MM.1S (cell line): ENCODE results near the gene FLYWCH1.

ENCODE experiments used
- DNase-seq: peaks from one replicate; pipeline ENCODE4 v3.0.0-alpha.2; 2015
- H2AFZ ChIP-seq: fragments of 300-600 bp; sonication (generic); 2 replicates; pipeline ENCODE4 v1.6.0; 2016; ENCODE audit warnings: antibody characterized with exemption, low read length
- H3F3A ChIP-seq: fragments of 300-600 bp; sonication (generic); 2 replicates; pipeline ENCODE4 v1.6.1; 2016; ENCODE audit warnings: mild to moderate bottlenecking, antibody characterized with exemption, low read length, moderate library complexity, mixed read lengths; ENCODE audit not compliant: insufficient read depth
- H3K27ac ChIP-seq: fragments of 300-600 bp; sonication (generic); 2 replicates; pipeline ENCODE4 v1.5.1; 2016; ENCODE audit warnings: mild to moderate bottlenecking, low read length
- H3K27me3 ChIP-seq: fragments of 300-600 bp; sonication (generic); replicated peaks from 2 replicates; pipeline ENCODE4 v1.6.0; 2016; ENCODE audit warnings: low read length; ENCODE audit not compliant: insufficient read depth
- H3K36me3 ChIP-seq: fragments of 300-600 bp; sonication (generic); replicated peaks from 2 replicates; pipeline ENCODE4 v1.6.1; 2016; ENCODE audit warnings: mild to moderate bottlenecking, low read length, mixed read lengths; ENCODE audit not compliant: insufficient read depth
- H3K4me1 ChIP-seq: fragments of 300-600 bp; sonication (generic); 2 replicates; pipeline ENCODE4 v1.6.1; 2016; ENCODE audit warnings: low read length, mixed read lengths
- H3K4me2 ChIP-seq: fragments of 300-600 bp; sonication (generic); 2 replicates; pipeline ENCODE4 v1.6.0; 2016; ENCODE audit warnings: low read depth, low read length
- H3K4me3 ChIP-seq: fragments of 300-600 bp; sonication (generic); 2 replicates; pipeline ENCODE4 v1.5.1; 2016; ENCODE audit warnings: low read length, mixed read lengths
- H3K79me2 ChIP-seq: fragments of 300-600 bp; sonication (generic); 2 replicates; pipeline ENCODE4 v1.6.1; 2016; ENCODE audit warnings: mixed run types, low read length, mixed read lengths
- H3K9ac ChIP-seq: fragments of 300-600 bp; sonication (generic); 2 replicates; pipeline ENCODE4 v1.6.1; 2016; ENCODE audit warnings: low read length, mixed read lengths
- H3K9me2 ChIP-seq: fragments of 300-600 bp; sonication (generic); replicated peaks from 2 replicates; pipeline ENCODE4 v1.6.1; 2016; ENCODE audit warnings: mild to moderate bottlenecking, low read length, mixed read lengths; ENCODE audit not compliant: insufficient read depth
- H3K9me3 ChIP-seq: fragments of 300-600 bp; sonication (generic); replicated peaks from 2 replicates; pipeline ENCODE4 v1.6.1; 2016; ENCODE audit warnings: mild to moderate bottlenecking, low read length, mixed read lengths; ENCODE audit not compliant: insufficient read depth
- H4K20me1 ChIP-seq: fragments of 300-600 bp; sonication (generic); 2 replicates; pipeline ENCODE4 v1.6.1; 2016; ENCODE audit warnings: mild to moderate bottlenecking, low read length, moderate library complexity, mixed read lengths; ENCODE audit not compliant: insufficient read depth
- CTCF ChIP-seq: fragments of 300-600 bp; sonication (generic); IDR thresholded peaks from 2 replicates; pipeline ENCODE4 v1.5.1; 2016; ENCODE audit warnings: antibody characterized with exemption, low read length, mixed read lengths
- EZH2 ChIP-seq: fragments of 300-600 bp; sonication (generic); optimal IDR thresholded peaks from 2 replicates; pipeline ENCODE3; 2017; ENCODE audit warnings: low read depth, mild to moderate bottlenecking, antibody characterized with exemption, low read length, mixed read lengths
- EZH2phosphoT487 ChIP-seq: fragments of 300-600 bp; sonication (generic); IDR thresholded peaks from 2 replicates; pipeline ENCODE4 v1.6.1; 2018; ENCODE audit warnings: antibody characterized with exemption, low read length

FLYWCH1 gene

GRCh38 chr16:2968368-2968737 is 56.6 kb downstream of the FLYWCH1 start:
- peaks cover 13% of the 10 kb centered on the region for H3K4me1 ChIP-seq
- peaks cover 15% of the 10 kb centered on the region for H3K27me3 ChIP-seq
- H3K36me3 ChIP-seq = no peaks in the 10 kb centered on the region; the same call in 1 of the 2 replicates
- no peak for DNase-seq
- peaks cover 33% of the 10 kb centered on the region for H3K79me2 ChIP-seq
- peak overlapping the region; percentile 97 for H3K4me2 ChIP-seq
- H4K20me1 ChIP-seq = no peaks in the 10 kb centered on the region
- H2AFZ ChIP-seq = peak overlapping the region; percentile 52
- no peaks in the 10 kb centered on the region for H3K9me3 ChIP-seq
- no peaks in the 10 kb centered on the region for H3K9me2 ChIP-seq
- H3K9ac ChIP-seq = peak overlapping the region; percentile 17; the same call in 1 of the 2 replicates
- H3F3A ChIP-seq = peaks cover 18% of the 10 kb centered on the region; the same call in 1 of the 2 replicates
- H3K27ac ChIP-seq = peak overlapping the region; percentile 17; the same call in 1 of the 2 replicates
- peak overlapping the region; percentile 100 for H3K4me3 ChIP-seq
- no peak for TF ChIP-seq EZH2phosphoT487
- no peak for TF ChIP-seq CTCF
- TF ChIP-seq EZH2 = no peak

GRCh38 chr16:2968738-2969544 is 57.2 kb downstream of the FLYWCH1 start, which contains the start of gene PAQR4:
Gene PAQR4 (plus strand): TSS chr16:2969348. CDS start chr16:2969675, 327 bp downstream.
- Histone ChIP-seq H3K9ac (peak within 1 kb of the TSS; percentile 94), H3K79me2 (peaks cover 33% of the 10 kb centered on the region), H3K36me3 (no peaks in the 10 kb centered on the region; the same call in 1 of the 2 replicates), H3K27me3 (peaks cover 10% of the 10 kb centered on the region), H3K9me2 (no peaks in the 10 kb centered on the region), H4K20me1 (no peaks in the 10 kb centered on the region), H3K27ac (peak within 1 kb of the TSS; percentile 66), H3K9me3 (no peaks in the 10 kb centered on the region), H3K4me2 (peak within 1 kb of the TSS; percentile 97), H2AFZ (peak within 1 kb of the TSS; percentile 67), H3K4me3 (peak within 1 kb of the TSS; percentile 100), H3K4me1 (peaks cover 13% of the 10 kb centered on the region), H3F3A (peaks cover 20% of the 10 kb centered on the region; the same call in 1 of the 2 replicates)
- DNase-seq = peak; percentile 93
- TF ChIP-seq CTCF = no peak
- TF ChIP-seq EZH2phosphoT487 = no peak
- no peak for TF ChIP-seq EZH2

GRCh38 chr16:2969545-2970521 is 58.1 kb downstream of the FLYWCH1 start:
- Histone ChIP-seq H3K9me2 (no peaks in the 10 kb centered on the region), H4K20me1 (no peaks in the 10 kb centered on the region), H2AFZ (peak overlapping the region; percentile 67), H3K27ac (peak overlapping the region; percentile 66), H3K9ac (peak overlapping the region; percentile 94), H3K4me3 (peak overlapping the region; percentile 100), H3K9me3 (no peaks in the 10 kb centered on the region), H3K36me3 (no peaks in the 10 kb centered on the region; the same call in 1 of the 2 replicates), H3K27me3 (peaks cover under 1% of the 10 kb centered on the region), H3K79me2 (peaks cover 33% of the 10 kb centered on the region), H3F3A (peaks cover 20% of the 10 kb centered on the region; the same call in 1 of the 2 replicates), H3K4me1 (peaks cover 13% of the 10 kb centered on the region), H3K4me2 (peak overlapping the region; percentile 86)
- TF ChIP-seq EZH2phosphoT487 (no peak), EZH2 (no peak), CTCF (peak; percentile 57)
- DNase-seq = peak; percentile 89
